K562 treated with DMSO at 1 percent for 4 hours (cell line): Measurements from ENCODE around the gene WNT3. TPM values are rescaled to one million over a fixed set of nuclear protein-coding genes. Genes with fewer than 3 reads are reported as not detected.

Experiments used
- total RNA-seq: library from RNA; unstranded; fragments of 300-600 nt; gene quantifications from 2 replicates; pipeline ENCODE4 v1.2.3, GENCODE V29; 2022; ENCODE audit not compliant: insufficient read depth

The WNT3 gene, protein sequence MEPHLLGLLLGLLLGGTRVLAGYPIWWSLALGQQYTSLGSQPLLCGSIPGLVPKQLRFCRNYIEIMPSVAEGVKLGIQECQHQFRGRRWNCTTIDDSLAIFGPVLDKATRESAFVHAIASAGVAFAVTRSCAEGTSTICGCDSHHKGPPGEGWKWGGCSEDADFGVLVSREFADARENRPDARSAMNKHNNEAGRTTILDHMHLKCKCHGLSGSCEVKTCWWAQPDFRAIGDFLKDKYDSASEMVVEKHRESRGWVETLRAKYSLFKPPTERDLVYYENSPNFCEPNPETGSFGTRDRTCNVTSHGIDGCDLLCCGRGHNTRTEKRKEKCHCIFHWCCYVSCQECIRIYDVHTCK
- total RNA-seq: 1.3 and 1.6 TPM in 2 replicates

DNA sequence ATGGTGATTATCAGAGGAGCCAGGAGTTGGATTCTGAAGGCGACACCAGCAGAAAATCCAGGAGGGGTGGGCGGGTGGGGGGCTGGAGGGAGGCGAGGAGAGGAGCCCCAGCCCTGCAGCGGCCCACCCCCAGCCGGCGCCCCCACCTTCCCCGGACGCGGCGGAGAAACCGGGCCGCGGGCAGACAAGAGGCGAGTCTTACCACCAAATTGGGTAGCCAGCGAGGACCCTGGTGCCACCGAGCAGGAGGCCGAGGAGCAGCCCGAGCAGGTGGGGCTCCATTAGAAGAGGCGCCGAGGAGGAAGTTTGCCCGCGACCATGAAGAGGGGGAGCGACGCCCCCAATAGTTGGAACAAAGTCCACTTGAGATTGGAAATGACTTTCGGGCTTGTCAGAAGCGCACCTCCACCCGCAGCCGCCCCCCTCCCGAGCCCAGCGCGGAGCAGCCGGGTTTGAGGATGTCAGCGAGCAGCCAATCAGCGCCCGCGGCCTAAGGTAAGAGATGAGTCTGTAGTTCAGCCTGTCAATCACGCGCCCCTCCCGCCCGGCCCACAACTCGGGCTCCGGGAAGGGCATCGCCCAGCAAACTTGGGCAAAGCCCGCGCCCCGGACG lies at the start of gene WNT3:
WNT3 (minus strand) TSS at position 377 of the 613 bp plus-strand sequence; CDS start at position 282, 95 bp downstream.

DNA sequence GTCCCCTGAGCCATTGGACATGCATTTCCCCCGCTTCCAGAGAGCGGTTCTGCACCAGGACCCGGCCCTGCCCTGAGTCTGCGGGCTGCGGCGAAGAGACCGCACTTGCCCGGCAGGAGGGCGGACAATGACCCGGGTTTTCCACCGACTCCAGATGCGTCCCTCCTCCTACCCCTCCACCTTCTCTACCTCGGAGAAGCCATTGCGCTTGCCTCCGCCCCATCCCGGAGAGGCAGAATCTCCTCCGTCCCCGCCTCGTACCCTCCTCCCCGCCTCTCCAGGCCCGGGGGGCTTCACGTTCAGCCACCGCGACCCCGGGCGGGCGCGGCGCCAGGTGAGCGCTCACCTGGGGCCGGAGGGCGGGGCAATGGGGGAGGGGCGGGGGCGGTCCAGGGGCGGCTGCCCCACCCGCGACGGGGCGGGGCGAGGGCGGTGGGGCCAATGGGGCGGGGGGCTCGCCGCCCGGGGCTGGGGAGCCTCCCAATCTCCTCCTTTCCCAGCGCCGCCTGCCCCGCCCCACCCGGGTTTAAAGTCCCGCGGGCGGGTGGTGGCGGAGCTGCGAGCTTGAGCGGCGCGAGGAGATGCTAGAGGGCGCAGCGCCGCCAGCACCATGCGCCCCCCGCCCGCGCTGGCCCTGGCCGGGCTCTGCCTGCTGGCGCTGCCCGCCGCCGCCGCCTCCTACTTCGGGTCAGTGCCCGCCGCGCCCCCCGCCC lies 32.7 kb upstream of the WNT3 start, which contains the start of gene WNT9B:
WNT9B (plus strand) TSS at position 555 of the 713 bp plus-strand sequence; CDS start at position 611, 56 bp downstream.

Other genes starting within 250 kb of the WNT3 start
- gene ARL17A, start 239.0 kb downstream of the WNT3 start, total RNA-seq: 3.7 and 5.6 TPM in 2 replicates
- gene NSF, start 228.0 kb downstream of the WNT3 start, total RNA-seq: 25.9 and 34.7 TPM in 2 replicates
- gene WNT9B, start 32.9 kb upstream of the WNT3 start, total RNA-seq: not detected in 2 replicates
- 19.4 and 21.4 TPM in 2 replicates for gene GOSR2, start 104.5 kb upstream of the WNT3 start, total RNA-seq
- not detected in 2 replicates for gene RPRML, start 160.6 kb upstream of the WNT3 start, total RNA-seq